Body of pancreas (tissue), 4 donors: ENCODE results near the gene DHX35. TPM values are rescaled to one million over a fixed set of nuclear protein-coding genes. Genes with fewer than 3 reads are reported as not detected.

ENCODE experiments used
- ATAC-seq: fragments of 150-250 bp; one replicate; pipeline ENCODE4 v1.9.1; 2016
- DNase-seq, 4 donors: peaks; one replicate each; pipeline ENCODE4 v3.0.0-alpha.2; 2019
- H3K27ac ChIP-seq, 4 donors: fragments of 200-600 bp; sonication (generic); 1 replicate in 3 of 4; 2 replicates in 1 of 4; pipeline versions ENCODE4 v1.5.1 to v1.6.1; 2016 to 2019; ENCODE audit warnings: mild to moderate bottlenecking in 1 of 4, mixed read lengths in 1 of 4, moderate library complexity in 1 of 4
- H3K27me3 ChIP-seq, 2 donors: fragments of 200-600 bp; sonication (generic); one replicate each; pipeline ENCODE4 v1.6.0; 2016; ENCODE audit warnings: mild to moderate bottlenecking in 1 of 2
- H3K36me3 ChIP-seq, 2 donors: fragments of 200-600 bp; sonication (generic); replicated peaks in 1 of 2; 2 replicates each; pipeline ENCODE4 v1.5.1; 2016; ENCODE audit warnings: low read depth in 2 of 2; ENCODE audit not compliant: insufficient read depth in 1 of 2
- H3K4me1 ChIP-seq: fragments of 200-600 bp; sonication (generic); one replicate; pipeline ENCODE4 v1.6.0; 2016
- H3K4me3 ChIP-seq, 2 donors: fragments of 200-600 bp; sonication (generic); 1 replicate in 1 of 2; 2 replicates in 1 of 2; pipeline ENCODE4 v1.5.1; 2016 to 2019
- H3K9me3 ChIP-seq, 3 donors: fragments of 200-600 bp; sonication (generic); 1 replicate in 2 of 3; 2 replicates in 1 of 3; pipeline ENCODE4 v1.5.1; 2016
- CTCF ChIP-seq, 7 experiments: fragments of 450-650 bp in 4 of 7; fragments of 200-600 bp in 3 of 7; sonication (generic) in 3 of 7; IDR thresholded peaks; one replicate each; pipeline ENCODE4 v1.5.1; 2016 to 2019; ENCODE audit warnings: antibody characterized with exemption in 7 of 7
- POLR2A ChIP-seq, 3 donors: fragments of 450-650 bp; IDR thresholded peaks; one replicate each; pipeline ENCODE4 v1.6.1; 2016; ENCODE audit warnings: antibody characterized with exemption in 3 of 3, mild to moderate bottlenecking in 2 of 3
- WGBS, 2 donors: methylation state at CpG; one replicate each; pipeline ENCODE4 v1.1.5; 2017; 5-methylcytosine and 5-hydroxymethylcytosine counted together
- intact Hi-C: fragments of 100-400 bp; cut with DNase I; formaldehyde crosslinking; loops from one replicate; pipeline ENCODE4 v1.15.1; 2023
- total RNA-seq, 2 donors: library from RNA; depleted of rRNA; stranded (reverse); fragments of >200 nt; gene quantifications; one replicate each; pipeline ENCODE4 v1.1.0, GENCODE V29; 2016

The DHX35 gene
- total RNA-seq, 2 donors from 2014 or later = 6.9 to 7.3 TPM

GRCh38 chr20:39009348-39009747, 47.2 kb downstream of the DHX35 start:
- Histone ChIP-seq H3K27ac (no peak overlapping the region), H3K27me3 (no peaks in the 10 kb centered on the region), H3K4me1 (no peaks in the 10 kb centered on the region), H3K4me3 (no peak overlapping the region), H3K9me3 (no peaks in the 10 kb centered on the region), H3K36me3 (peaks cover 0 to 11% of the 10 kb centered on the region in 2 donors)
- no peak for DNase-seq
- TF ChIP-seq POLR2A (IDR thresholded peaks at IDR 0.05) (no peak), CTCF (IDR thresholded peaks at IDR 0.05) (no peak)
- no peak for ATAC-seq
- 89 to 94% methylated on average over 1 of the region's 1 CpG for WGBS, 2 donors
- intact Hi-C loops = no loop called here

GRCh38 chr20:39010496-39010895, 48.4 kb downstream of the DHX35 start:
- 57 to 79% methylated on average over 1 of the region's 1 CpG for WGBS, 2 donors
- Histone ChIP-seq H3K27ac (no peak overlapping the region), H3K36me3 (peaks cover 0 to 15% of the 10 kb centered on the region in 2 donors), H3K4me1 (no peaks in the 10 kb centered on the region), H3K27me3 (no peaks in the 10 kb centered on the region), H3K4me3 (no peak overlapping the region), H3K9me3 (no peaks in the 10 kb centered on the region)
- TF ChIP-seq CTCF (IDR thresholded peaks at IDR 0.05) (no peak), POLR2A (IDR thresholded peaks at IDR 0.05) (no peak)
- intact Hi-C loops = no loop called here
- ATAC-seq (no peak), DNase-seq (no peak)

- ATAC-seq = no peak
These were observed 51.5 kb downstream of the DHX35 start for GRCh38 chr20:39013662-39014109.

GRCh38 chr20:39016041-39016440, 53.9 kb downstream of the DHX35 start:
- TF ChIP-seq POLR2A (IDR thresholded peaks at IDR 0.05) = no peak
- TF ChIP-seq CTCF (IDR thresholded peaks at IDR 0.05) = no peak
- no peak for DNase-seq
- Histone ChIP-seq H3K4me3 (no peak overlapping the region), H3K9me3 (no peaks in the 10 kb centered on the region), H3K27me3 (no peaks in the 10 kb centered on the region), H3K36me3 (peaks cover 0 to 8% of the 10 kb centered on the region in 2 donors), H3K4me1 (no peaks in the 10 kb centered on the region), H3K27ac (no peak overlapping the region)
- 94 to 96% methylated on average over 3 of the region's 3 CpGs for WGBS, 2 donors
- no peak for ATAC-seq
- intact Hi-C loops = no loop called here

More at GRCh38 chr20:39013662-39014109, 51.5 kb downstream of the DHX35 start:
- H3K36me3 ChIP-seq = peaks cover 0 to 12% of the 10 kb centered on the region in 2 donors
- TF ChIP-seq CTCF (IDR thresholded peaks at IDR 0.05) = no peak
- H3K9me3 ChIP-seq = no peaks in the 10 kb centered on the region
- no peak for DNase-seq
- H3K27me3 ChIP-seq = no peaks in the 10 kb centered on the region
- no peaks in the 10 kb centered on the region for H3K4me1 ChIP-seq
- 83 to 84% methylated on average over 2 of the region's 2 CpGs for WGBS, 2 donors
- H3K4me3 ChIP-seq = no peak overlapping the region
- no peak overlapping the region for H3K27ac ChIP-seq
- intact Hi-C loops = no loop called here

GRCh38 chr20:39016506-39016905, 54.4 kb downstream of the DHX35 start:
- 90 to 94% methylated on average over 2 of the region's 2 CpGs for WGBS, 2 donors
- peaks cover 0 to 8% of the 10 kb centered on the region in 2 donors for H3K36me3 ChIP-seq

More at GRCh38 chr20:39016506-39016905, 54.4 kb downstream of the DHX35 start:
- ATAC-seq (no peak), DNase-seq (no peak)
- Histone ChIP-seq H3K9me3 (no peaks in the 10 kb centered on the region), H3K27me3 (no peaks in the 10 kb centered on the region), H3K27ac (no peak overlapping the region), H3K4me1 (no peaks in the 10 kb centered on the region), H3K4me3 (no peak overlapping the region)
- intact Hi-C loops = no loop called here
- TF ChIP-seq POLR2A (IDR thresholded peaks at IDR 0.05) = no peak
- no peak for TF ChIP-seq CTCF (IDR thresholded peaks at IDR 0.05)
